Esophagus muscularis mucosa (tissue), 4 donors: ENCODE data around the gene GRID2. TPM values are rescaled to one million over a fixed set of nuclear protein-coding genes. Genes with fewer than 3 reads are reported as not detected.

Experiments
- DNase-seq: peaks from one replicate; pipeline ENCODE4 v3.0.0-alpha.2; 2017; ENCODE audit errors: extremely low spot score
- H3K27ac ChIP-seq, 4 donors: fragments of 200-600 bp; sonication (generic); replicated peaks in 1 of 4; 1 replicate in 3 of 4; 2 replicates in 1 of 4; pipeline ENCODE4 v1.5.1; 2016 to 2019; ENCODE audit warnings: mild to moderate bottlenecking in 1 of 4
- H3K27me3 ChIP-seq, 4 donors: fragments of 200-600 bp; sonication (generic); one replicate each; pipeline versions ENCODE4 v1.5.1 to v1.6.0; 2016 to 2019
- H3K36me3 ChIP-seq, 4 donors: fragments of 200-600 bp; sonication (generic); one replicate each; pipeline ENCODE4 v1.5.1; 2016 to 2019
- H3K4me1 ChIP-seq, 4 donors: fragments of 200-600 bp; sonication (generic); one replicate each; pipeline ENCODE4 v1.5.1; 2016 to 2019
- H3K4me3 ChIP-seq, 4 donors: fragments of 200-600 bp; sonication (generic); 1 replicate in 2 of 4; 2 replicates in 2 of 4; pipeline ENCODE4 v1.5.1; 2016 to 2019; ENCODE audit warnings: mild to moderate bottlenecking in 4 of 4, moderate library complexity in 1 of 4
- H3K9me3 ChIP-seq, 4 donors: fragments of 200-600 bp; sonication (generic); 1 replicate in 3 of 4; 2 replicates in 1 of 4; pipeline ENCODE4 v1.5.1; 2016 to 2019
- EP300 ChIP-seq: sonication (generic); formaldehyde crosslinking; IDR thresholded peaks from one replicate; pipeline ENCODE4 v1.6.1; 2017; ENCODE audit warnings: antibody characterized with exemption
- POLR2A ChIP-seq: fragments of 450-650 bp; IDR thresholded peaks from one replicate; pipeline ENCODE4 v1.6.1; 2017; ENCODE audit warnings: antibody characterized with exemption, moderate library complexity, mild to moderate bottlenecking, low read depth
- POLR2AphosphoS5 ChIP-seq, 2 donors: sonication (generic); formaldehyde crosslinking; IDR thresholded peaks; one replicate each; pipeline ENCODE4 v1.6.1; 2017; ENCODE audit warnings: antibody characterized with exemption in 2 of 2
- WGBS: methylation state at CpG from one replicate; pipeline ENCODE4 v1.1.5; 2018; 5-methylcytosine and 5-hydroxymethylcytosine counted together
- intact Hi-C: fragments of 100-400 bp; cut with DNase I; formaldehyde crosslinking; loops from one replicate; pipeline ENCODE4 v1.15.1; 2023
- total RNA-seq, 4 donors: library from RNA; depleted of rRNA; stranded (reverse); fragments of >200 nt; gene quantifications; one replicate each; pipeline versions ENCODE4 v1.1.0 to v1.2.1, GENCODE V29; 2016
- TF ChIP-seq, protein P1 (sequence below), 3 experiments: fragments of 200-600 bp in 2 of 3; fragments of 450-650 bp in 1 of 3; sonication (generic) in 2 of 3; IDR thresholded peaks; one replicate each; pipeline ENCODE4 v1.5.1; 2017 to 2019; ENCODE audit warnings: antibody characterized with exemption in 3 of 3, mild to moderate bottlenecking in 2 of 3, moderate library complexity in 1 of 3

GRID2 gene
- total RNA-seq, 4 donors from 2014 or later = 0.06 to 0.17 TPM; not detected in 2

DNA sequence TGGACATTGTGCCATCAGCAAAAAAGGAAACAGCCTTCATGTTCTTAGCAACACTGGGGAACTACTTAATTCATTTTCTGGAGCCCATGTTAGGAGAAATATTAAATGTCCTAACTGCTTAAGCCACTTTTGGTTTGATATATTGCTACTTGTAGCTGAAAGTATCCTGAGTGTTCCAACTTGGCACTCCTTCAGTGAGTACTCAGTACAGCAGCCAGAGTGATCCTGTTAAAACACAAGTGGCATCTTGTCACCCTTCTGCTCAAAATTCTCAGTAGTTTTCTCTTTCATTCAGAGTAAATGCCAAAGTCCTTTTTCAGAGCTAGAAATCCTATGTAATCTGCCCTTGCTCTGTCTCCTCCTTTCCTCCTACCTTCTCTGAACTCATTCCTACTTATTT lies 522.0 kb downstream of the GRID2 start:
- intact Hi-C loops = no loop called here
- Histone ChIP-seq H3K36me3 (no peaks in the 10 kb centered on the region), H3K9me3 (no peaks in the 10 kb centered on the region), H3K27me3 (no peaks in the 10 kb centered on the region), H3K27ac (no peak overlapping the region), H3K4me3 (no peak overlapping the region), H3K4me1 (no peaks in the 10 kb centered on the region)
- no peak for TF ChIP-seq EP300
- no peak for TF ChIP-seq POLR2AphosphoS5 (IDR thresholded peaks at IDR 0.05)
- TF ChIP-seq, protein P1, sequence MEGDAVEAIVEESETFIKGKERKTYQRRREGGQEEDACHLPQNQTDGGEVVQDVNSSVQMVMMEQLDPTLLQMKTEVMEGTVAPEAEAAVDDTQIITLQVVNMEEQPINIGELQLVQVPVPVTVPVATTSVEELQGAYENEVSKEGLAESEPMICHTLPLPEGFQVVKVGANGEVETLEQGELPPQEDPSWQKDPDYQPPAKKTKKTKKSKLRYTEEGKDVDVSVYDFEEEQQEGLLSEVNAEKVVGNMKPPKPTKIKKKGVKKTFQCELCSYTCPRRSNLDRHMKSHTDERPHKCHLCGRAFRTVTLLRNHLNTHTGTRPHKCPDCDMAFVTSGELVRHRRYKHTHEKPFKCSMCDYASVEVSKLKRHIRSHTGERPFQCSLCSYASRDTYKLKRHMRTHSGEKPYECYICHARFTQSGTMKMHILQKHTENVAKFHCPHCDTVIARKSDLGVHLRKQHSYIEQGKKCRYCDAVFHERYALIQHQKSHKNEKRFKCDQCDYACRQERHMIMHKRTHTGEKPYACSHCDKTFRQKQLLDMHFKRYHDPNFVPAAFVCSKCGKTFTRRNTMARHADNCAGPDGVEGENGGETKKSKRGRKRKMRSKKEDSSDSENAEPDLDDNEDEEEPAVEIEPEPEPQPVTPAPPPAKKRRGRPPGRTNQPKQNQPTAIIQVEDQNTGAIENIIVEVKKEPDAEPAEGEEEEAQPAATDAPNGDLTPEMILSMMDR (IDR thresholded peaks at IDR 0.05) = no peak
- no peak for TF ChIP-seq POLR2A
- no peak for DNase-seq

DNA sequence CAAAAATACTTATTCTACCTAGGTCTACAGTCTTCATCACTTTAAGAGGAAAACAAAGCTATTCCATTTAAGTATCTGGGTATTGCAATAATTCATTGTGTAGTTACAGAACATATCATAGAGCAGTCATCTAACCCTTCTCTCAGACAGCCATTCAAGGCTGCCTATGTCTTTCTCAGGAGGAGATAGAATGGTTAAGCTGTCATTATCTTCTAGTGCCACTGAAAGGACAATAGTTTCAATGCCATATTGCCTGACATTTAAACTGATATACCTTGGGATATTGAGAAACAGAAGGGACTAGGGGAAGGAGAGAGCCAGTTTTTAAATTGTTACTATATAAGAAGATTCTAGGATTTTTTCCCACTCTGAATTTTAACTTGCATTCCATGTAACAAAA lies 527.0 kb downstream of the GRID2 start:
- Histone ChIP-seq H3K4me1 (no peaks in the 10 kb centered on the region), H3K36me3 (no peaks in the 10 kb centered on the region), H3K27me3 (no peaks in the 10 kb centered on the region), H3K27ac (no peak overlapping the region), H3K4me3 (no peak overlapping the region), H3K9me3 (no peaks in the 10 kb centered on the region)
- TF ChIP-seq, protein P1 (IDR thresholded peaks at IDR 0.05) = no peak
- TF ChIP-seq POLR2AphosphoS5 (IDR thresholded peaks at IDR 0.05) (no peak), POLR2A (no peak), EP300 (no peak)
- intact Hi-C loops = no loop called here
- DNase-seq = no peak

DNA sequence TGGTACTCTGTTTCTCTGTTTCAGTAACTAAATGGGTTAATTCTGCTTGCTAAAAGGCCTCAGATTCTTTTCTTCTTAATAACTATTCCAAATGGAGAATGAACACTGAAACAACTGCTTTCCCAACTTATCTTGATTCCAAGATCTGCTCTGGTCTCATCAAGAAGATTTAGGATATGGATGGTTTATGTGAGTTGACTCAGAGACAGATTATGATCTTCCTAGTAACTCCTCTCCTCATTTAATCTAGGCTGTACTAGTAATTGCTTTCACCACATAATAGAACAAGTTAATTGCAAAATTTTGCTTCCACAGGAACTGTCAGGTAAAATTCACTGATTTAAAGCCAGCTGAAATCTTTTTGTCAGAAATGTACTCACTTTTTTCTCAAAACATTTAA lies 537.1 kb downstream of the GRID2 start:
- no peak for DNase-seq
- Histone ChIP-seq H3K4me3 (no peak overlapping the region), H3K36me3 (no peaks in the 10 kb centered on the region), H3K4me1 (no peaks in the 10 kb centered on the region), H3K9me3 (no peaks in the 10 kb centered on the region), H3K27ac (no peak overlapping the region), H3K27me3 (no peaks in the 10 kb centered on the region)
- intact Hi-C loops = no loop called here
- no peak for TF ChIP-seq POLR2AphosphoS5 (IDR thresholded peaks at IDR 0.05)
- TF ChIP-seq EP300 = no peak
- no peak for TF ChIP-seq POLR2A
- TF ChIP-seq, protein P1 (IDR thresholded peaks at IDR 0.05) = no peak

DNA sequence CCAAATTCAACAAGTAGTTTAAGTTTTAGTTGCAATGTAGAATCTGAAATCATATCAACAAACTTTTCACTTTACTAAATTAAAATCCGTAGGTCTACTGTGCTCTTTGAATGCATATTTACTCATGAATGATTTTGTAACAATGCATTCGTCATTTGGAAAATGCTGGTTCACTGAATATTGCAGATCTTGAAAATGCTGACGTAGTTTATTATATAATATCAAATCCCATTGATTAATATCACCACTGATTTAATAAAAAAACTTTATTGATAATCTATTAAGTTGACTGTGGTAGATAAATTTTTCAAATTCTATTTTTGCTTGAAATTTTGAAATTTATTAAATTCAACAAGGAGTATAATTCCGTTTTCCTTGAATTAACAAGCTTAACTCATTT lies 540.0 kb downstream of the GRID2 start:
- Histone ChIP-seq H3K36me3 (no peaks in the 10 kb centered on the region), H3K27ac (no peak overlapping the region), H3K27me3 (no peaks in the 10 kb centered on the region), H3K4me3 (no peak overlapping the region), H3K9me3 (no peaks in the 10 kb centered on the region), H3K4me1 (no peaks in the 10 kb centered on the region)
- DNase-seq = no peak
- 86% methylated on average over 4 of the region's 4 CpGs for WGBS
- intact Hi-C loops = no loop called here
- no peak for TF ChIP-seq POLR2A
- TF ChIP-seq, protein P1 (IDR thresholded peaks at IDR 0.05) = no peak
- TF ChIP-seq EP300 = no peak
- TF ChIP-seq POLR2AphosphoS5 (IDR thresholded peaks at IDR 0.05) = no peak

DNA sequence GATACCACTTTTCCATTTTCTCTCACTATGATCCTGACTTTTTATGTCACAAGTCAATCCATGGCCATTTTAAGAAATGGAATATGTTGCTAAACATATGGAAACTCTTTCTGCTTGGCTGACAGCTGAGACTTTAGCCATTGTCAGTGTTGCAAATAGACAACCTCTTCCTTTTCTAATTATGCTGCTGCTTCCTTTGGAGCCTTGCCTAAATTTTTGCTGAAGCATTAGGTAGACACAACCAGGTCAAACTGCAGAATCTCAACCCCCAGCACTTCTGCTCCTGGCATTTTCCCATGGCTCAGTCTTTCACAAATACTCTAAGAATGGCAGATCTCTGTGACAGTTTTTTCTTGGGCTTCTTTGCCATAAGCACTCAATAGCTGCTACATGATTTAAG lies 543.3 kb downstream of the GRID2 start:
- H3K4me3 ChIP-seq = no peak overlapping the region
- intact Hi-C loops = no loop called here
- no peak for DNase-seq
- no peak overlapping the region for H3K27ac ChIP-seq
- no peak for TF ChIP-seq POLR2AphosphoS5 (IDR thresholded peaks at IDR 0.05)
- TF ChIP-seq, protein P1 (IDR thresholded peaks at IDR 0.05) = no peak
- TF ChIP-seq EP300 = no peak
- TF ChIP-seq POLR2A = no peak
- H3K36me3 ChIP-seq = no peaks in the 10 kb centered on the region
- no peaks in the 10 kb centered on the region for H3K9me3 ChIP-seq
- H3K4me1 ChIP-seq = no peaks in the 10 kb centered on the region
- H3K27me3 ChIP-seq = no peaks in the 10 kb centered on the region
